Neuron (in vitro differentiated cells): ENCODE results near the gene METRNL.
"Not testable (repeated sequence)": the region's sequence is repeated elsewhere in the genome, so short reads cannot be mapped to it uniquely, and the experiment has no call there.

Source experiments
- H2AFZ ChIP-seq: one replicate; pipeline ENCODE4 v1.6.1; 2013; ENCODE audit warnings: low read depth, mild to moderate bottlenecking, inconsistent platforms, low read length, moderate library complexity
- H3K27me3 ChIP-seq: one replicate; pipeline ENCODE4 v1.6.1; 2013; ENCODE audit warnings: low read length; ENCODE audit not compliant: insufficient read depth
- H3K36me3 ChIP-seq: one replicate; pipeline ENCODE4 v1.6.1; 2013; ENCODE audit warnings: low read length; ENCODE audit not compliant: insufficient read depth
- H3K4me1 ChIP-seq: one replicate; pipeline ENCODE4 v1.6.1; 2013; ENCODE audit warnings: low read length; ENCODE audit not compliant: insufficient read depth
- H3K4me3 ChIP-seq: 2 replicates; pipeline ENCODE4 v1.5.1; 2013; ENCODE audit warnings: mild to moderate bottlenecking, low read length, moderate library complexity
- H3K9me3 ChIP-seq: one replicate; pipeline ENCODE4 v1.6.1; 2013; ENCODE audit warnings: low read length

METRNL gene

DNA sequence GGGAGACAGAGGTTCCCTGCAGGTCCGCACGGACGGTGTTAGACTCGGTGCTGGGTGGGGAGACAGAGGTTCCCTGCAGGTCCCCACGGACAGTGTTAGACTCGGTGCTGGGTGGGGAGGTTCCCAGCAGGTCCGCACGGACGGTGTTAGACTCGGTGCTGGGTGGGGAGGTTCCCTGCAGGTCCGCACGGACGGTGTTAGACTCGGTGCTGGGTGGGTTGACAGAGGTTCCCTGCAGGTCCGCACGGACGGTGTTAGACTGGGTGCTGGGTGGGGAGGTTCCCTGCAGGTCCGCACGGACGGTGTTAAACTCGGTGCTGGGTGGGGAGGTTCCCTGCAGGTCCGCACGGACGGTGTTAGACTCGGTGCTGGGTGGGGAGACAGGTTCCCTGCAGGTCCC lies 24.2 kb upstream of the METRNL start:
- H3K36me3 ChIP-seq, H2AFZ ChIP-seq, H3K9me3 ChIP-seq, H3K27me3 ChIP-seq, H3K4me1 ChIP-seq, H3K4me3 ChIP-seq: not testable (repeated sequence)

DNA sequence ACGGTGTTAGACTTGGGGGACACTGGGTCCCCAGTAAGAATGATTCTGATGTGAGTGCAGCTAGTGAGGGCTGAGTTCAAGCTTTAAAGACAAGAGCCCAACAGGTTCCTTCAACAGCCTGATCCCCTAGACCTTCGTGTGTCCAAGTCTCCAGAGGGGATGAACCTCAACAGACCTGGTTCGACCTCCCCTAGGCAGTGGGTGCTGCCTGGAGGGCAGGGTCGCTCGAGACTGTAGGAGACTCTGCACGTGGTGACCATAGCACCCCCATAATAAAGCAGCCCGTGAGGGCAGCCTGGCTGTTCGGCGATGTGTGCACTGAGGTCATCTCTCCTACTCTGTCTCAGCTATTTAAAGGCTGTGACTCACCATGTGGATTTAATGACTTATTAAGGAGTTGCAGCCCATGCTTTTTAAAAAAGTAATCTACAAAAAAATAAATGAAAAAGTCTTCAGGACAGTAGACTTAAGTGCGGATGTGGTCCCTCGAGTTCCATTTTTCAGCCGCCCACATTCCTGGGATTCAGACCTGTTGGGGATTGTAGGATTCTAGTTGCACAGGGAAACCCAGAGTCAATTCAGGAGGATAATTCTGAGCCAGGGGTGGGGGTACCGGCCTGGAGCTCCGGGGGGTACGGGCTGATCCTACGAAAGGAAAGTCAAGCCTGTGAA lies 23.4 kb upstream of the METRNL start:
- no peaks in the 10 kb centered on the region for H3K36me3 ChIP-seq
- H2AFZ ChIP-seq = no peak overlapping the region
- H3K4me1 ChIP-seq = peaks cover 4% of the 10 kb centered on the region
- no peak overlapping the region for H3K4me3 ChIP-seq
- H3K27me3 ChIP-seq = no peaks in the 10 kb centered on the region
- peaks cover 2% of the 10 kb centered on the region for H3K9me3 ChIP-seq

DNA sequence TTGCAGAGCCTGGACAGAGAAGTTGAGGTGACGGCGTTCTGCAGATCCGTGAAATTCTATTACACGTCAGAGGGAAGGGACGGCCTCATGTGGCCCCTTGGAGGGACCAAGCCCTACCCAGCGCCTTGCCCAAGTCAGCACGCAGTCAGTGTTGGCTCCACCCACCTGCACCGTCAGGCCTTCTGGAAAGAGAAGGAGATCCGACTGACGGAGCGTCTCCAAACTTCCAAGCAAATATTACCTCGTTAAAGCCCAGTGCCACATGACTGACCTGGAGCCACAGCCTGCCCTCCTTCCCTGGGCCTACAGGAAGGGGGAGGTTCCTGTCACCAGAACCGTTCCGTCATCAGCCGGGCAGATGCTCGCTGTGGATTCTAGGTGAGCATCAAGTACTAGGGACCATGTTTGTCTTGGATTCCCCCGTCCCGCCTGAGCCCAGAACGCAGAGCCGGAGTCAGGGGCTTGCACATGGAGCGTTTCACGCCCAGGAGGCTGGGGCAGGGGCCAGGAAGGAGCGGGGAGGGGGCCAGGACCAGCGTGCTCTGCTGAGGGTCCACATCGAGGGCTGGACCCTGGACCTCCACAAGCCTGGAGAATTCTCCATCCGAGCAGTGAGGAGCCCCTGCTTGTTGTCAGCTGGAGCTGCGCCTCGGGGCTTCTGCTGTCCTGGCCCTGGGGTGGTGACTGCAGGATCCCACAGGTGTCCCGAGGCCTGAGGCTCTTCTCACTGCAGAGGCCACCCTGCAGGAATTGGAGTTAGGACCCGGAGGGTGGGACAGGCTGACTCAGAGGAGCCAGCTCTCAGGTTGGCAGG lies 22.6 kb upstream of the METRNL start:
- H3K4me3 ChIP-seq = no peak overlapping the region
- H3K27me3 ChIP-seq = no peaks in the 10 kb centered on the region
- H3K9me3 ChIP-seq = peaks cover 2% of the 10 kb centered on the region
- no peaks in the 10 kb centered on the region for H3K36me3 ChIP-seq
- H2AFZ ChIP-seq = no peak overlapping the region
- H3K4me1 ChIP-seq = peaks cover 4% of the 10 kb centered on the region

DNA sequence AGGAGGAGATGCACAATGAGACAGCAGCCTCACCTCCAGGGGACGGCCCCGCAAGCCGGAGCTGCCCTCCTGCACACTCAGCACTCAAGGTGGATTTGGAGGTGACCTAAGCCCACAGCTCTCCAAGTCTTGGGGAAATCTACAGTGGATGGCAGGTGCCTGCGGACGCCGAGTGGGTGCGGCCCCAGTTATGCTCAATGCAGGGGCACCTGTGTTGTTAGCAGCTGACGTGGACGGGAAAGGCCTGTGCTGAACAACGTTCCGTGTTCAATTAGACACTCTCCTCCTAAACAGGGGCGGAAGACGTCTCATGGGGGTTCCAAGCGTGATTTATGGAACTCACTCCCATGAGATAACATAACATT lies 22.0 kb upstream of the METRNL start:
- Histone ChIP-seq H3K27me3 (no peaks in the 10 kb centered on the region), H3K4me1 (no peaks in the 10 kb centered on the region), H3K36me3 (no peaks in the 10 kb centered on the region), H3K9me3 (peaks cover 2% of the 10 kb centered on the region), H2AFZ (no peak overlapping the region), H3K4me3 (no peak overlapping the region)

DNA sequence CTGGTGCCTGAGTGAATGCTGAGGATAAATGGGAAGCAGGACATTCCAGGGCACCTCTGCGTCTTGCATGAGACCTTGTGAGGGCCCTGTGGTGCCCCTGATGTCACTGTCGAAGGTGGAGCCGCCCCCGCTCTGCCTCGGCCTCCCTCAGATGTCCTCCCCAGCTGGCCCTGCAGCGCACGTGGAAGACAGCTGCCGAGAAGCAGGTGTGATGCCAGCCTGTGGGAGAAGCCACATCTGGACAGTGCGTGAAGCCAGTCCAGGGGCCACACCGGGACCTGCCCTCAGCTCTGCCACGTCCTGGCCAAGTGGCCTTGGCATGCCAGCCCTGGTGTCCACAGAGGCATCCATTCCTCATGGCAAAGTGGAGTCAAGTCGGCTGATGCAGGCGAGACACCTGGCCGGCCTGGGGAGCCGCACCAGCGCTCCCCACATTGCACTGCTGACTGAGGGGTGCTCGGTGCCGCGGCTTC lies 21.6 kb upstream of the METRNL start:
- H3K4me3 ChIP-seq = no peak overlapping the region
- H3K36me3 ChIP-seq = no peaks in the 10 kb centered on the region
- no peaks in the 10 kb centered on the region for H3K27me3 ChIP-seq
- H2AFZ ChIP-seq = no peak overlapping the region
- H3K9me3 ChIP-seq = peaks cover 2% of the 10 kb centered on the region
- no peaks in the 10 kb centered on the region for H3K4me1 ChIP-seq

DNA sequence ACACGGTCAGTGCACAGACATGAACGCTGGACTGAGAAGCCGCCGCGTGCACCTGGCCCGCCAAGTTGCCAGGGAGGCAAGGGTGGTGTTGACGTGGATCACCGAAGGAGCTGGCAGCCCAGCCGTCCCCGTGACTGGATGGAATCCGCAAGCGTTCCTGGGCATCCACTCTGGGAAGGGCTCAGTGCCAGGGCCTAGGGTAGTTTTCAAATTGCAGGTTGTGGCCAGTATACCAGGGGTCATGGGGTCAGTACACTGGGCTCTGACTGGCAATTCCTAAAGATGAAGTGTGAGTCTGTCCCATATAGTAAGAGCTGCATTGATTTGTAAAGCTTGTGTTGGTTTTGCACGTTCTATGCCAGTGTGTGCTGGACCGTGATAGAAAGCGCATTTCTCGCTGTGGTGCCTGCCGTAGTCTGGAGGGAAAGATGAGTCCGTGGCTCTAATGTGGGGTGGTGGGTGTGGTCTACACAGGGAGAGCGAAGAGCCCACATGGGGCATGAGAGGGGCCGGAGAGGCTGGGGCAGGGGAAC lies 21.1 kb upstream of the METRNL start:
- H2AFZ ChIP-seq = no peak overlapping the region
- H3K9me3 ChIP-seq = peaks cover 2% of the 10 kb centered on the region
- H3K4me3 ChIP-seq = no peak overlapping the region
- H3K4me1 ChIP-seq = no peaks in the 10 kb centered on the region
- H3K27me3 ChIP-seq = no peaks in the 10 kb centered on the region
- no peaks in the 10 kb centered on the region for H3K36me3 ChIP-seq

DNA sequence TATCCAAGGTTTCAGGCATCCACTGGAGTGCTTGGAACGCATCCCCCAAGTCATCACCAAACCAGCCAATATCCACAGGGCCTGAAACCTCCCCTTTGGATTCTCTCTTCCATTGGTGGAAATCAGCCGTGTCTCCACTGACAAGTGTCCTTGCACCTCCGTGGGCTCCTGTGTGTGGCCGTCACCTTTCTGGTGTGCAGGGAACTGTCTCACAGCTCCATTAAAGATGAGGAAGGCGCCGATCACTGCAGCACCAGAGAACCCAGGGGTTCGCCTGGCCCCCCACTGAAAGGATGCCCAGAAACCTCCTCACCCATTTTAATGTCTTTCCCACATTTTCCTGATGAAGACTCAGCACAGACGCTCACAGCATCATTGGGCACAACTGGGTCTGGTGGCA lies 17.8 kb upstream of the METRNL start:
- Histone ChIP-seq H3K36me3 (no peaks in the 10 kb centered on the region), H3K9me3 (no peaks in the 10 kb centered on the region), H2AFZ (no peak overlapping the region), H3K4me3 (no peak overlapping the region), H3K4me1 (no peaks in the 10 kb centered on the region), H3K27me3 (peaks cover 4% of the 10 kb centered on the region)

DNA sequence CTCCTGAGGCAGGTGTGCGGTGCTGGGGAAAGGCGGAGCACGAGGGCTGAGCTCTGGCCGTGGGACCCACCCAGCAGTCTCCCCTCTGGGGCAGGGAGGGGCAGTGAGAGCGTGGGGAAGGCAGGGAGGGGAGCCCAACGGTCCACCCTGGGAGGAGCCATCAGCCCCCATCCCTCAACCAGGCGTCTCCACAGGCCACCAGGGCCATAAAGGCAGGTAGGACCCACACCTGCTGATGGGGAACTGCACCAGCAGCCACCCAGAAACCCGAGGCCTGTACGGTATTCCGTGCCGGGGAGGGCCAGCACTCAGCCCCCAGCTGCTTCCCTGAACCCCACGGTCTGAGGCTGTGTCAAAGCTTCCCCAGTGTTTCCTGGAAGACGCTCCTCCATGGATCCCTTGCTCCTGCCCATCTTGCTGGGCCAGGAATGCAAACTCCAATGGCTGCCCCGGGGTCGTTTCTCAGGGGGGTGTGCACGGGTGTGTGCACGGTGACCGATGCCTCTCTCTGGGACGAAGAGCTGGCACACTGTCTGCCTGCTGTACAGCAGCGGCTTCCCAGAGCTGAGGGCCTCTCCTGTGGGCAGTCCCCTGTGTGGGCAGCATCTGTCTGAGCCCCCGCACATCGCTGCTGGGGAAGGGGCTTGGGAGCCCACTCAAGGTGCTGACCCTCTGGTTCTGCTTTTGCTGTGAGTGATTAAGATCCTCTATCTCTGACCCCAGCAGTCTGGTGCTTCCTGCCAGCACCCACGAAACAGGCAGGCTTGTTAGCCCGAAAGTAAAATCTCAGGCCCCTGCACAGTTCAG lies 17.2 kb upstream of the METRNL start:
- H3K27me3 ChIP-seq = peaks cover 4% of the 10 kb centered on the region
- no peaks in the 10 kb centered on the region for H3K4me1 ChIP-seq
- H3K4me3 ChIP-seq = no peak overlapping the region
- no peaks in the 10 kb centered on the region for H3K9me3 ChIP-seq
- no peak overlapping the region for H2AFZ ChIP-seq
- H3K36me3 ChIP-seq = no peaks in the 10 kb centered on the region

DNA sequence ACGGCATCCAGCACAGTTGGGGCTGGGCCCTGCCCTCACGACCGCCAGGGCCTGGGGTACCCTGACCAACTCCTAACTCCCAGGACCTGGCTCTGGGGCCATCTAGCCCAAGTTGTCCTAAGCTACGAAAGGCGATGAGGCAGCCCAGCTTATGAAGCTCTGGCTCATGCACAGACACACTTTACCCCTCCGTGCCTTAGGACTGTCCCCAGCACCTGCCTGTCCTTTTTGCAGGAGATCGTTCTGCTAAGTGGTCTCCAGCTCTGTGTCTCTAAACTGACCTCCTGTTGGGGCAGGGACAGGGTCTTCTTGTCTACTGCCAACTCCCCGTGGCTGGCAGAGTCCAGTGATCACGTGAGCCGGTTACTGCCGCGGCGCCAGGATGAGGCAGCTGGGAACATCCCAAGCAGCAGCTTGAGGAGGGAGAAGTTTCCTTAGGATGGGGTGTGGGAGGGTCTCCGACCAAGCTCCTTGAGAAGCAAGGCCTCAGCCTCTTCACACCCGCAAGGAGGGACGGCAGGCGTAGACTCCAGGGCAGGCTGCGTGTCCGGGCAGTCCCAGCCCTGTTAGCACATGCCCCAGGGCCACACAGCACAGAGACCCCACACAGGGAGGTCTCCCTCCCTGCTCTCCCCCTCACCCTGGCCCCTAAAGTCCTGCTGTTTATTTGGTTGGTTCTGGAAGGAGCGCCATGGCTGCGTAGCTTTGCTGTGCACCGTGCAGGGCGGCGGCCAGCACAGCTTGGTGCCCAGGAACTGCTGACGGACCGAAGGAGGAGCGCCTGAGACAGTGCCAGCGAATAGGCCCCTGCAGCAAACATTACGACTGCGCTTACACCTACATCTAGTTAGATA lies 16.4 kb upstream of the METRNL start:
- Histone ChIP-seq H3K4me1 (no peaks in the 10 kb centered on the region), H3K36me3 (no peaks in the 10 kb centered on the region), H3K4me3 (no peak overlapping the region), H3K27me3 (peaks cover 4% of the 10 kb centered on the region), H3K9me3 (no peaks in the 10 kb centered on the region), H2AFZ (no peak overlapping the region)

DNA sequence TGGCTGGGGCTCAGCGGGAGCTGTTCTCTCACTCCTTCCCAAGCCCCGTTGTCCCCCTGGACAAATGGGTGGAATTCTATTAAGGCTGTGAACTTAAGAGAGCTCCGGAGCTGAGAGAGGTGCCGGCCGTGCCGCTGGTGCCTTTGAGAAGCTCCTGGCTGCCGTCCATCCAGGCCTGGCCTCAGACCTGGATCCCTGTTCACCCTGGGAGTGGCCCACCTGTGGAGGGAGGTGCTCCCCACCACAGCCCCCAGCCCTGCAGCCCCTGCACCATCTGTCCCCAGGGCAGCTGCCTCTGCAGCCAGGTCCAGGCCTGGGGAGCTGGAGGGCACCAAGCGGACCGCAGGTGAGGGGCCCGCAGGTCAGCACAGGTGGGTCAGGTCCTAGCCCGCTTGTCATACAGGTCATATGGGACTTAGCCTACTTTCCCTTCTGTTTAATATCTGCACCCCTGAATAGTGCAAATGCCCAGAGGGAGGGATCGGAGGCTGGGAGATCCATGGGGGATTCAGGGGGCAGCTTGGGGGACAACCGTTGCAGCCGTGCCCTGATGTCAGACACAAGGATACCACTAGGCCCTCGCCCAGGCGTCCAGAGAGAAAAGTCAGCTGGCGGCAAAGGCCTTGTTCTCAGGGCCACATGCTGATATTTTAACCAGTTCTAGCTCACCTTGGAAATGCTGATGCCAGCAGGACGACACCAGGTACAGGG lies 15.2 kb upstream of the METRNL start:
- no peaks in the 10 kb centered on the region for H3K36me3 ChIP-seq
- H3K4me3 ChIP-seq = no peak overlapping the region
- no peaks in the 10 kb centered on the region for H3K4me1 ChIP-seq
- peaks cover 4% of the 10 kb centered on the region for H3K27me3 ChIP-seq
- H3K9me3 ChIP-seq = no peaks in the 10 kb centered on the region
- H2AFZ ChIP-seq = no peak overlapping the region

DNA sequence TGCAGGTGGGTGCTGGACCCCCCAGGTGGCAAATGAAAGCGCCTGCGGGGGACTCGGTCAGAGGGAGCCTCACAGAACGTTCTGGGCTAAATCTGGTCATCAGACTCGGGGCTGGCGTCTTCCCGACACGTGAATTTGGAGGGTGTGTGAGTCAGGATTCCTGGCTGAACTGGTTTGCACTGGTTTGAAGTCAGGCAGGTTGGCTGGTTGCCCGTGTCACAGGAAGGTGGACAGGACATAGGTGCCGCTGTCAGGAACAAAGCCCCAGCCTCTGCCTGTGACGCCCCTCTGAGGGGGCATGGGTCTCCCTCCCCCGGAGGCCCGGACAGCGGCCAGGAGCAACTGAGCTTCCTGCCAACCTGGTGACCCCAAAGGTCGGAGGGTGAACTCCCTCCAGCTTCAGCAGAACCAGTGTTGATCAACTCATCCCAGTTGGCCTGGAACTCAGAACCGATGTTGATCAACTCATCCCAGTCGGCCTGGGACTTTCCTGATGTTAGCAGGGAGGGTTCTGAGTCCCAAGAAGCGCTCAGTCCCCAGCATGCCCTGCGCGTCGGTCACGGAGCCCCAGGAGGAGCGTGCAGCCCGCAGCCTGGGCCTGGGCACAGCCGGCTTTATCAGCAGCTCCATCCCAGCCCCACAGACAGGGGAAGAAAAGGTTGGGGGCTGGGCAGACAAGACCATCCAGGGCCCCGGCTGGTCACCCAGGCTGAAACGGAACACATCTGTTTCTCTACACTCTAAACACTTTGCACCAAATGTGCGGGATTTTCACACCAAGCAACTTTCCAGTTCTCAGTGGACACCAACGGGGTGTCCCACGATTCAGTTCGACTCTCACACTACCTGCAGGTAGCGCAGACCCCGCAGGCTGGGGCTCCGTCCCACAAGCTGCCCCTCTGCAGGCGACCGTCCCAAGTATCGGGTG lies 14.4 kb upstream of the METRNL start:
- Histone ChIP-seq H2AFZ (no peak overlapping the region), H3K4me3 (no peak overlapping the region), H3K9me3 (no peaks in the 10 kb centered on the region), H3K36me3 (no peaks in the 10 kb centered on the region), H3K27me3 (peaks cover 4% of the 10 kb centered on the region), H3K4me1 (peaks cover 4% of the 10 kb centered on the region)
